ENCODE measurements around the gene SNTA1.

The SNTA1 gene

DNA sequence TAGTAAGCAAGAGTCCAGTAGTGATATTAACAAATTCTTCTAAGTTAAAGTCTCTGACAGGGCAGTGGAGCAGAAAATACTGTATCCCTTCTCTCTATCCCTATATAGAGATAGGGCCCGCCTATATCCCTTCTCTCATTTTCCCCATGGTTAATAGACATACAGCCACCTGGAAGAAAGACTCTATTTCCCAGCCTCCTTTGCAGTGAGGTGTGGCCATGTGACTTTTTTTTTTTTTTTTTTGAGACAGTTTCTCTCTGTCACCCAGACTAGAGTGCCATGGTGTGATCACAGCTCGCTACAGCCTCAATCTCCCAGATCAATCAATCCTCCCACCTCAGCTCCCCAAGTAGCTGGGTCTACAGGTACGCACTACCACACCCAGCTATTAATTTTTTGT, 25.5 kb downstream of the SNTA1 start:
- Histone ChIP-seq H3K4me3 (IDR thresholded peaks at IDR 0.05; ENCODE audit: insufficient read depth, low read depth, low read length) (no peak overlapping the region), H3K4me1 (ENCODE audit: low read depth, poor library complexity, severe bottlenecking) (no peaks in the 10 kb centered on the region), H4K20me1 (ENCODE audit: insufficient read depth) (no peaks in the 10 kb centered on the region), H3K27me3 (ENCODE audit: insufficient read depth, low read depth) (no peaks in the 10 kb centered on the region), H3K36me3 (ENCODE audit: insufficient read depth) (no peaks in the 10 kb centered on the region), H3K9ac (no peak overlapping the region), H2AFZ (ENCODE audit: low read depth) (no peak overlapping the region), H3K4me2 (no peak overlapping the region), H3K79me2 (ENCODE audit: insufficient read depth, low read depth) (no peaks in the 10 kb centered on the region), H3K27ac (no peak overlapping the region)
- TF ChIP-seq, protein P1, sequence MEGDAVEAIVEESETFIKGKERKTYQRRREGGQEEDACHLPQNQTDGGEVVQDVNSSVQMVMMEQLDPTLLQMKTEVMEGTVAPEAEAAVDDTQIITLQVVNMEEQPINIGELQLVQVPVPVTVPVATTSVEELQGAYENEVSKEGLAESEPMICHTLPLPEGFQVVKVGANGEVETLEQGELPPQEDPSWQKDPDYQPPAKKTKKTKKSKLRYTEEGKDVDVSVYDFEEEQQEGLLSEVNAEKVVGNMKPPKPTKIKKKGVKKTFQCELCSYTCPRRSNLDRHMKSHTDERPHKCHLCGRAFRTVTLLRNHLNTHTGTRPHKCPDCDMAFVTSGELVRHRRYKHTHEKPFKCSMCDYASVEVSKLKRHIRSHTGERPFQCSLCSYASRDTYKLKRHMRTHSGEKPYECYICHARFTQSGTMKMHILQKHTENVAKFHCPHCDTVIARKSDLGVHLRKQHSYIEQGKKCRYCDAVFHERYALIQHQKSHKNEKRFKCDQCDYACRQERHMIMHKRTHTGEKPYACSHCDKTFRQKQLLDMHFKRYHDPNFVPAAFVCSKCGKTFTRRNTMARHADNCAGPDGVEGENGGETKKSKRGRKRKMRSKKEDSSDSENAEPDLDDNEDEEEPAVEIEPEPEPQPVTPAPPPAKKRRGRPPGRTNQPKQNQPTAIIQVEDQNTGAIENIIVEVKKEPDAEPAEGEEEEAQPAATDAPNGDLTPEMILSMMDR (conservative IDR thresholded peaks at IDR 0.05; ENCODE audit: low read depth, low read length) = no peak

DNA sequence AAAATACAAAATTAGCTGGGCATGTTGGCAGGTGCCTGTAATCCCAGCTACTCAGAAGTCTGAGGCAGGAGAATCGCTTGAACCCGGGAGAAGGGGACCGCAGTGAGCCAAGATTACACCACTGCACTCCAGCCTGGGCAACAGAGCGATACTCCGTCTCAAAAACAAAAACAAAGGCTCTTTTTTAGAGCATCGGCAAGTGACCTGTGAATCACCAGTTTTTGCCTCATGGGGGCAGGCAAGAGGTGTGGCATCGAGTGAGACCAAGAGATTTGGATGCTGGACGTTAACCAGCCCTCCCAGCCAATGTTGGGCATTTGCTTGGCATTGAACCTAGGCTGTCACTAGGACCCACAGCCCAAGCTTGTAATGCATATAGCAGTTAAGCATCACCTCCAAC, 27.6 kb downstream of the SNTA1 start:
- no peak overlapping the region for H2AFZ ChIP-seq (ENCODE audit: low read depth)
- H3K9ac ChIP-seq = no peak overlapping the region
- no peaks in the 10 kb centered on the region for H3K27me3 ChIP-seq (ENCODE audit: insufficient read depth, low read depth)
- H3K79me2 ChIP-seq (ENCODE audit: insufficient read depth, low read depth) = no peaks in the 10 kb centered on the region
- no peak overlapping the region for H3K4me2 ChIP-seq
- no peaks in the 10 kb centered on the region for H3K4me1 ChIP-seq (ENCODE audit: low read depth, poor library complexity, severe bottlenecking)
- no peaks in the 10 kb centered on the region for H3K36me3 ChIP-seq (ENCODE audit: insufficient read depth)
- TF ChIP-seq, protein P1 (conservative IDR thresholded peaks at IDR 0.05; ENCODE audit: low read depth, low read length) = peak; percentile 64
- H3K4me3 ChIP-seq (IDR thresholded peaks at IDR 0.05; ENCODE audit: insufficient read depth, low read depth, low read length) = no peak overlapping the region
- H4K20me1 ChIP-seq (ENCODE audit: insufficient read depth) = no peaks in the 10 kb centered on the region
- no peak overlapping the region for H3K27ac ChIP-seq

DNA sequence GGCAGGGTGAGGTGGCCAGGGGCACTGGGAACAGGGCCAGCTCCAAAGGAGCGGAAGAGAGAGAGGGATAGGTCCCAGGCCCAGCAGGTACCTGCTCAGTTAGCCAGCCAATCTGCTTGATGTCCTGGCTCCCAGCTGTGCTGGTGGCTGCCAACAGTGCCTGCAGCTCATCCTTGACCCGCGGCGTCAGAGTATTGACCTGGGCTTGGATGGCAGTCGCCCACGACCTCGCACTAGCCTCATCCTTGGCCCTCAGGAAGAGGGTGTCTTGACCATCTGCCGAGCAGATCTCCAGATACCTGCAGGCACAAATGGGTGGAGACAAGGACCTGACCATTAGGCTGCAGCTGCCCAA, 31.1 kb downstream of the SNTA1 start:
- TF ChIP-seq, protein P1 (conservative IDR thresholded peaks at IDR 0.05; ENCODE audit: low read depth, low read length) = no peak
- no peak overlapping the region for H3K4me2 ChIP-seq
- no peaks in the 10 kb centered on the region for H3K4me1 ChIP-seq (ENCODE audit: low read depth, poor library complexity, severe bottlenecking)
- no peak overlapping the region for H3K27ac ChIP-seq
- H3K79me2 ChIP-seq (ENCODE audit: insufficient read depth, low read depth) = no peaks in the 10 kb centered on the region
- H4K20me1 ChIP-seq (ENCODE audit: insufficient read depth) = no peaks in the 10 kb centered on the region
- H2AFZ ChIP-seq (ENCODE audit: low read depth) = no peak overlapping the region
- H3K27me3 ChIP-seq (ENCODE audit: insufficient read depth, low read depth) = no peaks in the 10 kb centered on the region
- no peaks in the 10 kb centered on the region for H3K36me3 ChIP-seq (ENCODE audit: insufficient read depth)
- no peak overlapping the region for H3K9ac ChIP-seq
- H3K4me3 ChIP-seq (IDR thresholded peaks at IDR 0.05; ENCODE audit: insufficient read depth, low read depth, low read length) = no peak overlapping the region

DNA sequence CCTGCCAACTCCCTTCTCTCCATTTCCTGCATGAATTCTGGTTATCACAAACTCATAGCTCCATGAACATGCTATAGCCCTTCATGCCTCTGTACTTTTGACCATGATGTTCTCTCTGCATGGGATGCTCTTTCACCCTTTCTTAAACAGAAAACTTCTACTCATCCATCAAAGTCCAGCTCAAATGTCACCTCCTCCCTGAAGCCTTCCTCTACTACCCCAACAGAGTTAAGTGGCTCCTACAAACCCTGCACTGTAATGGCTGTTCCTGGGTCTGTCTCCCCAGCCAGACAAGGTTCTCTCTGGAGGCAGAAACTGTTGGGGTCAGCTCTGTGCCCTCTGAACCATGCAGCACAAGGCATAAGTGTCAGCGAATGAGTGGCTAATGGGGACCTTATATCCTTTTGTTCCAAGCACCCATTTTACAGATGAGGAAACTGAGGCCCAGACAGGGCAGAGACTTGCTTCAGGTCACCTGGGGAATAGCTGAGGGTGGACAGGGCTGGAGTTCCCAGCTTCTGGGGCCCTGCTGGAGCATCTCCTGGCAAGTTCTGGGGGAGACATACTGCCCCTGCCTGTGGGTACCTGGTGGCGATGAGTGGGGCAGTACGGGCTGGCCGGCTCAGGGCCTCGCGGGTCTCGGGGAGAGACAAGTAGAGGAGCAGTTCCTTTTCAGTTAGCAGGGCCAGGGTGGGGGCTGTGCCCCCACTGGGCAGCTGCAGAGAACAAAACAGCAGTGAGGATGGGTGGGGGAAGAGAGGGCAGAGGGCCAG, 31.7 kb downstream of the SNTA1 start:
- Histone ChIP-seq H3K9ac (no peak overlapping the region), H3K27ac (no peak overlapping the region), H2AFZ (ENCODE audit: low read depth) (no peak overlapping the region), H4K20me1 (ENCODE audit: insufficient read depth) (no peaks in the 10 kb centered on the region), H3K27me3 (ENCODE audit: insufficient read depth, low read depth) (no peaks in the 10 kb centered on the region), H3K4me3 (IDR thresholded peaks at IDR 0.05; ENCODE audit: insufficient read depth, low read depth, low read length) (no peak overlapping the region), H3K79me2 (ENCODE audit: insufficient read depth, low read depth) (no peaks in the 10 kb centered on the region), H3K4me2 (no peak overlapping the region), H3K4me1 (ENCODE audit: low read depth, poor library complexity, severe bottlenecking) (no peaks in the 10 kb centered on the region), H3K36me3 (ENCODE audit: insufficient read depth) (no peaks in the 10 kb centered on the region)
- TF ChIP-seq, protein P1 (conservative IDR thresholded peaks at IDR 0.05; ENCODE audit: low read depth, low read length) = no peak
